ENCODE data around the gene CEP170B. TPM values are rescaled to one million over a fixed set of nuclear protein-coding genes. Genes with fewer than 3 reads are reported as not detected.

Gene CEP170B
- total and polyA plus RNA-seq, 2 donors (not counting 3 experiments of a cell fraction or from before 2014, with no cell fraction given), result 13.9 to 38.6 TPM

DNA sequence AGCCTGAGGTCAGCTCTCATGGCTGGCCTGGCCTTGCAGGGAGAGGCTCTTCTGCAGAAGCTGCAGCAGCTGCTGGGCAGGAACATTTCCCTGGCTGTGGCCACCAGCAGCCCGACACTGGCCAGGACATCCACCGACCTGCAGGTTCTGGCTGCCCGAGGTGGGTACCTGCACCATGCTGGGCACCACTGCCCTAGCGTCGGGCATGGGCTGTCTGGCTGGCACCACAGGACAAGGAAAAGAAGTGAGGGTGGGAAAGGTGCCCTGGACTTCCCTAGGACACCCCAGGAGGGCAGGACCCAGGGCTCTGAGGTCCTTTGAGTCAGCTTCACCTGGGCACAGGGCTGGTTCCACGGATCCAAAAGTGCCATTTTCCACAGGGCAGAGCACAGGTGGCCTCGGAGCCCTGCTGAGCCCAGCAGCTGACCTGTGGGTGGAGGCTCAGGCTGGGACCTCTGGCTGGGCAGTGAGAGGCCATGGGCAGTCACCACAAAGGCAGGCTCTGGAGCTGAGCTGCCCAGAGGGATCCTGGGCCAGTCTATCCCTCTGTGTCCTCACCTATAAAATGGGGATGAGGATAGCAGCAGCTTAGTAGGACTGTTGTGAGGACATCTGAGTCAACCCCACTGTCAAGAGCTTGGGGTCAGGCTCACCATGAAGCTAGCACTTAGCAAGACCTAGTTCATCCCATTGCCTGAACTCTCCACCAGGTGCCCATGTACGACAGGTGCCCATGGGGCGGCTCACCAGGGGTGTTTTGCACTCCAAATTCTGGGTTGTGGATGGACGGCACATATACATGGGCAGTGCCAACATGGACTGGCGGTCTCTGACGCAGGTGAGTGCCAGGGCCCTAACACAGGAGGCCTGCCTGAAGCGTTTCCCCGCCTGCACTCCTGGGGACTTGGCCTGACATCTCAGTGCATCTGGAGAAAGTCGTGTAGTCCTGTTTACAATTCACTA, 64.5 kb downstream of the CEP170B start:
- Histone ChIP-seq H3K9me3 (replicated peaks; ENCODE audit: control insufficient read depth, insufficient read depth, low read length) (no peaks in the 10 kb centered on the region), H4K20me1 (replicated peaks; ENCODE audit: control insufficient read depth, extremely low read depth, insufficient read depth, low read length) (no peaks in the 10 kb centered on the region), H3K27ac (ENCODE audit: insufficient read depth, low read depth, low read length) (no peak overlapping the region), H3K36me3 (ENCODE audit: control insufficient read depth in 2 of 2, extremely low read depth in 1 of 2, insufficient read depth in 2 of 2, low read length in 2 of 2) (no peaks in the 10 kb centered on the region), H3K27me3 (ENCODE audit: control insufficient read depth in 2 of 2, insufficient read depth in 2 of 2, low read length in 2 of 2) (peaks cover 3 to 11% of the 10 kb centered on the region in 2 experiments), H3K79me2 (ENCODE audit: control insufficient read depth, insufficient read depth, low read length) (no peaks in the 10 kb centered on the region), H3K4me1 (ENCODE audit: control insufficient read depth, extremely low read depth, insufficient read depth, low read length) (peaks cover 6% of the 10 kb centered on the region), H3K4me2 (ENCODE audit: insufficient read depth, low read length) (no peak overlapping the region), H3K9ac (replicated peaks; ENCODE audit: extremely low read depth, insufficient read depth, low read length) (no peak overlapping the region), H2AFZ (ENCODE audit: low read depth, low read length) (no peak overlapping the region), H3K9me1 (replicated peaks; ENCODE audit: control insufficient read depth, extremely low read depth, insufficient read depth, low read length) (no peaks in the 10 kb centered on the region), H3K4me3 (replicated peaks in 1 of 3; ENCODE audit: insufficient read depth in 1 of 3, low read depth in 1 of 3, low read length in 3 of 3) (no peak overlapping the region)
- TF ChIP-seq MYC (IDR thresholded peaks at IDR 0.05; ENCODE audit: low read depth, low read length) (no peak), POLR2AphosphoS5 (IDR thresholded peaks at IDR 0.05; ENCODE audit: insufficient read depth, low read depth, low read length) (no peak)
- TF ChIP-seq, protein P1, sequence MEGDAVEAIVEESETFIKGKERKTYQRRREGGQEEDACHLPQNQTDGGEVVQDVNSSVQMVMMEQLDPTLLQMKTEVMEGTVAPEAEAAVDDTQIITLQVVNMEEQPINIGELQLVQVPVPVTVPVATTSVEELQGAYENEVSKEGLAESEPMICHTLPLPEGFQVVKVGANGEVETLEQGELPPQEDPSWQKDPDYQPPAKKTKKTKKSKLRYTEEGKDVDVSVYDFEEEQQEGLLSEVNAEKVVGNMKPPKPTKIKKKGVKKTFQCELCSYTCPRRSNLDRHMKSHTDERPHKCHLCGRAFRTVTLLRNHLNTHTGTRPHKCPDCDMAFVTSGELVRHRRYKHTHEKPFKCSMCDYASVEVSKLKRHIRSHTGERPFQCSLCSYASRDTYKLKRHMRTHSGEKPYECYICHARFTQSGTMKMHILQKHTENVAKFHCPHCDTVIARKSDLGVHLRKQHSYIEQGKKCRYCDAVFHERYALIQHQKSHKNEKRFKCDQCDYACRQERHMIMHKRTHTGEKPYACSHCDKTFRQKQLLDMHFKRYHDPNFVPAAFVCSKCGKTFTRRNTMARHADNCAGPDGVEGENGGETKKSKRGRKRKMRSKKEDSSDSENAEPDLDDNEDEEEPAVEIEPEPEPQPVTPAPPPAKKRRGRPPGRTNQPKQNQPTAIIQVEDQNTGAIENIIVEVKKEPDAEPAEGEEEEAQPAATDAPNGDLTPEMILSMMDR (IDR thresholded peaks at IDR 0.05; ENCODE audit: extremely low read depth in 1 of 2, insufficient read depth in 1 of 2, low read depth in 1 of 2, low read length in 2 of 2), result no peak
- no peak for FAIRE-seq
- dilution Hi-C loops (cut with MboI; ENCODE audit: extremely low pct_ligation_motif_present, low sequenced_read_pairs) (loop anchor here (10.0 kb wide), 1 partner anchor 145 kb away; no protein-coding TSS in a partner anchor), intact Hi-C loops (cut with micrococcal nuclease) (no loop called here)
- no TSS peak for BruUV-seq (replicated peaks)
- POLR2A ChIA-PET, result no interaction called here
- CTCF ChIA-PET, result interaction anchor here (1.4 kb wide), 1 partner anchor 161 kb away, joined by 3 read pairs; no protein-coding TSS in a partner anchor
- no peak for DNase-seq (ENCODE audit: low read depth, low spot score)
